ENCODE measurements around the gene ORMDL3.
"Not testable (repeated sequence)": the region's sequence is repeated elsewhere in the genome, so short reads cannot be mapped to it uniquely, and the experiment has no call there.

The ORMDL3 gene

DNA sequence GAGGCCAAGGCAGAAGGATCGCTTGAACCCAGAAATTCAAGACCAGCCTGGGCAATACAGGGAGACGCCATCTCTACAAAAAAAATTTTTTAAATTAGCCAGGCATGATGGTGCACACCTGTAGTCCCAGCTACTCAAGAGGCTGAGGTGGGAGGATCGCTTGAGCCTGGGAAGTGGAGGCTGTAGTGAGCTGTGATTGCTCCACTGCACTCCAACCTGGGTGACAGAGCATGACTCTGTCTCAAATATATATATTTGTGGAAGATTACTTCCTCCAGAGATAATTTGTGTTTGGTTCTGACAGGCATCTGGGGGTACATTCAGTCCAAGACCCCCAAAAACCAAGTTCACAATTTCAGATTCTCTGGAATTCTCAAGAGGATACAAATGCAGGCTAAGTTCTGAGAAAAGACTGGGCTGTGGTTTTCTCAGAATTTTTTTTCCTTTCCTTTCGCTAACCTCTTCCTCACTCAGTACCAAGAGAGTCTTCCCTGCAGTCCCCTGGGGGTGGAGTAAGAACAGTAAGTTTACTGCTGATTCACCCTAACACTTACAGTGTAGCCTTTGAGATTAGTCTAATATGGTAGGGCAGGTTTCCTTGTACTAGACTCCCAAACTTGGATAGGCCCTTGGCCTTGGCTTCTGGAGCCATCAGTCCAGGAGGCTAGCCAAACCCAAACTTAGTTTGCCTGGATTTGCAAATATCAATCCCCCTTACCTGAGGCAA is 24.1 kb downstream of the ORMDL3 start (continued):
- TF ChIP-seq, protein P1, sequence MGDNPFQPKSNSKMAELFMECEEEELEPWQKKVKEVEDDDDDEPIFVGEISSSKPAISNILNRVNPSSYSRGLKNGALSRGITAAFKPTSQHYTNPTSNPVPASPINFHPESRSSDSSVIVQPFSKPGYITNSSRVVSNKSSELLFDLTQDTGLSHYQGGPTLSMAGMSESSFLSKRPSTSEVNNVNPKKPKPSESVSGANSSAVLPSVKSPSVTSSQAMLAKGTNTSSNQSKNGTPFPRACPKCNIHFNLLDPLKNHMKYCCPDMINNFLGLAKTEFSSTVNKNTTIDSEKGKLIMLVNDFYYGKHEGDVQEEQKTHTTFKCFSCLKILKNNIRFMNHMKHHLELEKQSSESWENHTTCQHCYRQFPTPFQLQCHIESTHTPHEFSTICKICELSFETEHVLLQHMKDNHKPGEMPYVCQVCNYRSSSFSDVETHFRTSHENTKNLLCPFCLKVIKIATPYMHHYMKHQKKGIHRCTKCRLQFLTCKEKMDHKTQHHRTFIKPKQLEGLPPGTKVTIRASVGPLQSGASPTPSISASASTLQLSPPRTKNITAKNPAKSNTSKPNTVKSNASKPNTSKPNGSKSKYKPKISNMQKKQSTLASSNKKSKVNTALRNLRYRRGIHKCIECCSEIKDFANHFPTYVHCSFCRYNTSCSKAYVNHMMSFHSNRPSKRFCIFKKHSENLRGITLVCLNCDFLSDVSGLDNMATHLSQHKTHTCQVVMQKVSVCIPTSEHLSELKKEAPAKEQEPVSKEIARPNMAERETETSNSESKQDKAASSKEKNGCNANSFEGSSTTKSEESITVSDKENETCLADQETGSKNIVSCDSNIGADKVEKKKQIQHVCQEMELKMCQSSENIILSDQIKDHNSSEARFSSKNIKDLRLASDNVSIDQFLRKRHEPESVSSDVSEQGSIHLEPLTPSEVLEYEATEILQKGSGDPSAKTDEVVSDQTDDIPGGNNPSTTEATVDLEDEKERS (tag by site-specific recombination; IDR thresholded peaks at IDR 0.05): no peak
- TF ChIP-seq ZNF311 (tag by site-specific recombination; IDR thresholded peaks at IDR 0.05; ENCODE audit: borderline replicate concordance): no peak
- TF ChIP-seq, protein P2, sequence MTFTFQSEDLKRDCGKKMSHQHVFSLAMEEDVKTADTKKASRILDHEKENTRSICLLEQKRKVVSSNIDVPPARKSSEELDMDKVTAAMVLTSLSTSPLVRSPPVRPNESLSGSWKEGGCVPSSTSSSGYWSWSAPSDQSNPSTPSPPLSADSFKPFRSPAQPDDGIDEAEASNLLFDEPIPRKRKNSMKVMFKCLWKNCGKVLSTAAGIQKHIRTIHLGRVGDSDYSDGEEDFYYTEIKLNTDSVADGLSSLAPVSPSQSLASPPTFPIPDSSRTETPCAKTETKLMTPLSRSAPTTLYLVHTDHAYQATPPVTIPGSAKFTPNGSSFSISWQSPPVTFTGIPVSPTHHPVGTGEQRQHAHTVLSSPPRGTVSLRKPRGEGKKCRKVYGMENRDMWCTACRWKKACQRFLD (tag by site-specific recombination; IDR thresholded peaks at IDR 0.05): no peak
- TF ChIP-seq ZNF473 (tag by site-specific recombination; IDR thresholded peaks at IDR 0.05): no peak
- TF ChIP-seq ZNF747 (tag by site-specific recombination; IDR thresholded peaks at IDR 0.05): no peak

DNA sequence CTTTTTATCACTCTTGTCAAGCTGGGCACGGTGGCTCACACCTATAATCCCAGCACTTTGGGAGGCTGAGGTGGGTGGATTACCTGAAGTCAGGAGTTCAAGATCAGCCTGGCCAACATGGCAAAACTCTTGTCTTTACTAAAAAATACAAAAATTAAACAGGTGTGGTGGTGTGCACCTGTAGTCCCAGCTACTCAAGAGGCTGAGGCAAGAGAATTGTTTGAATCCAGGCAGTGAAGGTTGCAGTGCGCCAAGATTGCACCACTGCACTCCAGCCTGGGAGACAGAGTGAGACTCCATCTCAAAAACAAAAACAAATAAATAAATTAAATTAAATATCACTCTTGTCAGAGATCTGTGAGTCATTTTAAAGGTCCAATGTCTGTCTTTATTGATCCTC is 25.4 kb downstream of the ORMDL3 start:
- H3K27ac ChIP-seq (ENCODE audit: extremely low read depth, low read depth, low read length); H3K36me3 ChIP-seq (ENCODE audit: control insufficient read depth in 2 of 2, insufficient read depth in 1 of 2, low read length in 2 of 2); H3K4me3 ChIP-seq (ENCODE audit: low read depth, low read length); H3K4me1 ChIP-seq (ENCODE audit: control insufficient read depth, insufficient read depth, low read length); POLR2A ChIA-PET; H3K9me3 ChIP-seq (ENCODE audit: control insufficient read depth, insufficient read depth, low read depth, low read length): not testable (repeated sequence)
- CTCF ChIA-PET: interaction anchor here (0.7 kb wide), 1 partner anchor 11 kb away, joined by 3 read pairs; no protein-coding TSS in a partner anchor

DNA sequence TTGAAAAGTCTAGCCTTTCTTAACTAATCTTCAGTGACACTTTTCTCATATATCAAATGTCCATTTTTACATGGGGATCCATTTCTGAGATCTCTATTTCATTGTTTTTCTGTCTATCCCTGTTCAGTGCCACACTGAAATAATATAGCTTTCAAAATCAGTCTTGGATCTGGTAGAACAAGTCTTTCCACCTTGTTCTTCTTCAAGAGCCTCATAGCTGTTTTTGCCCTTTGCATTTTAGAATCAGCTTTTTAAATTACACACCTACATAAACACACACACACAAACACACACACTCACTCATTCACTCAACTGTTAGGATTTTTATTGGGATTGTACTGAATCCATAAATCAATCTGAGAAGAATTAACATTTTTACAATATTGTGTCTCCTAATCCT is 28.2 kb downstream of the ORMDL3 start:
- TF ChIP-seq ZNF433 (tag by site-specific recombination; IDR thresholded peaks at IDR 0.05; ENCODE audit: low read depth): no peak
- no peak for TF ChIP-seq ZNF510 (tag by site-specific recombination; IDR thresholded peaks at IDR 0.05; ENCODE audit: insufficient replicate concordance)
- TF ChIP-seq, protein P3, sequence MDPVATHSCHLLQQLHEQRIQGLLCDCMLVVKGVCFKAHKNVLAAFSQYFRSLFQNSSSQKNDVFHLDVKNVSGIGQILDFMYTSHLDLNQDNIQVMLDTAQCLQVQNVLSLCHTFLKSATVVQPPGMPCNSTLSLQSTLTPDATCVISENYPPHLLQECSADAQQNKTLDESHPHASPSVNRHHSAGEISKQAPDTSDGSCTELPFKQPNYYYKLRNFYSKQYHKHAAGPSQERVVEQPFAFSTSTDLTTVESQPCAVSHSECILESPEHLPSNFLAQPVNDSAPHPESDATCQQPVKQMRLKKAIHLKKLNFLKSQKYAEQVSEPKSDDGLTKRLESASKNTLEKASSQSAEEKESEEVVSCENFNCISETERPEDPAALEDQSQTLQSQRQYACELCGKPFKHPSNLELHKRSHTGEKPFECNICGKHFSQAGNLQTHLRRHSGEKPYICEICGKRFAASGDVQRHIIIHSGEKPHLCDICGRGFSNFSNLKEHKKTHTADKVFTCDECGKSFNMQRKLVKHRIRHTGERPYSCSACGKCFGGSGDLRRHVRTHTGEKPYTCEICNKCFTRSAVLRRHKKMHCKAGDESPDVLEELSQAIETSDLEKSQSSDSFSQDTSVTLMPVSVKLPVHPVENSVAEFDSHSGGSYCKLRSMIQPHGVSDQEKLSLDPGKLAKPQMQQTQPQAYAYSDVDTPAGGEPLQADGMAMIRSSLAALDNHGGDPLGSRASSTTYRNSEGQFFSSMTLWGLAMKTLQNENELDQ (tag by site-specific recombination; IDR thresholded peaks at IDR 0.05; ENCODE audit: low read depth): no peak
- TF ChIP-seq ZNF560 (tag by site-specific recombination; IDR thresholded peaks at IDR 0.05; ENCODE audit: borderline replicate concordance): no peak
- TF ChIP-seq ZSCAN30 (tag by site-specific recombination; IDR thresholded peaks at IDR 0.05): no peak
- no peak for TF ChIP-seq ZNF830 (tag by site-specific recombination; IDR thresholded peaks at IDR 0.05; ENCODE audit: low read depth)
- no peak for TF ChIP-seq SCRT1 (tag by site-specific recombination; IDR thresholded peaks at IDR 0.05; ENCODE audit: borderline replicate concordance)
- TF ChIP-seq ZNF184 (tag by site-specific recombination; IDR thresholded peaks at IDR 0.05): no peak
- no peak for TF ChIP-seq KLF1 (tag by site-specific recombination; IDR thresholded peaks at IDR 0.05)
- TF ChIP-seq ZFP41 (tag by site-specific recombination; IDR thresholded peaks at IDR 0.05; ENCODE audit: borderline replicate concordance): no peak
- no peak for TF ChIP-seq GLI4 (tag by site-specific recombination; IDR thresholded peaks at IDR 0.05)
- no peak for TF ChIP-seq RBAK (tag by site-specific recombination; IDR thresholded peaks at IDR 0.05)
- TF ChIP-seq, protein P4, sequence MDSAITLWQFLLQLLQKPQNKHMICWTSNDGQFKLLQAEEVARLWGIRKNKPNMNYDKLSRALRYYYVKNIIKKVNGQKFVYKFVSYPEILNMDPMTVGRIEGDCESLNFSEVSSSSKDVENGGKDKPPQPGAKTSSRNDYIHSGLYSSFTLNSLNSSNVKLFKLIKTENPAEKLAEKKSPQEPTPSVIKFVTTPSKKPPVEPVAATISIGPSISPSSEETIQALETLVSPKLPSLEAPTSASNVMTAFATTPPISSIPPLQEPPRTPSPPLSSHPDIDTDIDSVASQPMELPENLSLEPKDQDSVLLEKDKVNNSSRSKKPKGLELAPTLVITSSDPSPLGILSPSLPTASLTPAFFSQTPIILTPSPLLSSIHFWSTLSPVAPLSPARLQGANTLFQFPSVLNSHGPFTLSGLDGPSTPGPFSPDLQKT (IDR thresholded peaks at IDR 0.05; ENCODE audit: borderline replicate concordance, low read depth, low read length): no peak
- no peak for TF ChIP-seq ZNF16 (tag by site-specific recombination; IDR thresholded peaks at IDR 0.05; ENCODE audit: low read depth)
- TF ChIP-seq ZNF776 (tag by site-specific recombination; IDR thresholded peaks at IDR 0.05; ENCODE audit: borderline replicate concordance): no peak
- Histone ChIP-seq H3K4me1 (ENCODE audit: control insufficient read depth, insufficient read depth, low read length) (no peaks in the 10 kb centered on the region), H3K36me3 (ENCODE audit: control insufficient read depth in 2 of 2, insufficient read depth in 1 of 2, low read length in 2 of 2) (peaks cover 0 to 3% of the 10 kb centered on the region in 2 experiments; a peak in 2 of 3 replicates), H3K27ac (ENCODE audit: extremely low read depth, low read depth, low read length) (no peak overlapping the region), H3K4me3 (ENCODE audit: low read depth, low read length) (no peak overlapping the region), H3K9me3 (ENCODE audit: control insufficient read depth, insufficient read depth, low read depth, low read length) (no peaks in the 10 kb centered on the region)
- CTCF ChIA-PET: interaction anchor here (0.7 to 1.2 kb wide), 2 partner anchors 18 to 70 kb away, joined by 5 read pairs; no protein-coding TSS in a partner anchor
- POLR2A ChIA-PET: no interaction called here
